Measurements from ENCODE around the gene DPAGT1.

DNA sequence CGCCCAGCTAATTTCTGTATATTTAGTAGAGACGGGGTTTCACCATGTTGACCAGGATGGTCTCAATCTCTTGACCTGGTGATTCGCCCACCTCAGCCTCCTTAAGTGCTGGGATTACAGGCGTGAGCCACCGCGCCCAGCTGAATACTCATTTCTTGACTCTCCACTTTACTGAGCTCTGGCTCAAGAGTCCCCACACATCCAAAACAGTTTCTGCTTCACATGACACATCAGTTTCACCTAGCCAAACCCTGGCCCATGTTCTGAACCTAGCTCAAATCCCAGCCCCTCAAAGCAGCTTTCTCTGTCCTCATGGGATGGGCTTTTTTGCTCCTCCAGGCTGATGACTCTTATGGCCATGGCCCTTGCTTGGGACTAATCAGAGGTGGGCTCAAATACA is 54.4 kb downstream of the DPAGT1 start:
- TF ChIP-seq, protein P1, sequence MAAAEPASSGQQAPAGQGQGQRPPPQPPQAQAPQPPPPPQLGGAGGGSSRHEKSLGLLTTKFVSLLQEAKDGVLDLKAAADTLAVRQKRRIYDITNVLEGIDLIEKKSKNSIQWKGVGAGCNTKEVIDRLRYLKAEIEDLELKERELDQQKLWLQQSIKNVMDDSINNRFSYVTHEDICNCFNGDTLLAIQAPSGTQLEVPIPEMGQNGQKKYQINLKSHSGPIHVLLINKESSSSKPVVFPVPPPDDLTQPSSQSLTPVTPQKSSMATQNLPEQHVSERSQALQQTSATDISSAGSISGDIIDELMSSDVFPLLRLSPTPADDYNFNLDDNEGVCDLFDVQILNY (CRISPR knock-in tag; IDR thresholded peaks at IDR 0.05), result no peak
- TF ChIP-seq, protein P2, sequence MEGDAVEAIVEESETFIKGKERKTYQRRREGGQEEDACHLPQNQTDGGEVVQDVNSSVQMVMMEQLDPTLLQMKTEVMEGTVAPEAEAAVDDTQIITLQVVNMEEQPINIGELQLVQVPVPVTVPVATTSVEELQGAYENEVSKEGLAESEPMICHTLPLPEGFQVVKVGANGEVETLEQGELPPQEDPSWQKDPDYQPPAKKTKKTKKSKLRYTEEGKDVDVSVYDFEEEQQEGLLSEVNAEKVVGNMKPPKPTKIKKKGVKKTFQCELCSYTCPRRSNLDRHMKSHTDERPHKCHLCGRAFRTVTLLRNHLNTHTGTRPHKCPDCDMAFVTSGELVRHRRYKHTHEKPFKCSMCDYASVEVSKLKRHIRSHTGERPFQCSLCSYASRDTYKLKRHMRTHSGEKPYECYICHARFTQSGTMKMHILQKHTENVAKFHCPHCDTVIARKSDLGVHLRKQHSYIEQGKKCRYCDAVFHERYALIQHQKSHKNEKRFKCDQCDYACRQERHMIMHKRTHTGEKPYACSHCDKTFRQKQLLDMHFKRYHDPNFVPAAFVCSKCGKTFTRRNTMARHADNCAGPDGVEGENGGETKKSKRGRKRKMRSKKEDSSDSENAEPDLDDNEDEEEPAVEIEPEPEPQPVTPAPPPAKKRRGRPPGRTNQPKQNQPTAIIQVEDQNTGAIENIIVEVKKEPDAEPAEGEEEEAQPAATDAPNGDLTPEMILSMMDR (IDR thresholded peaks at IDR 0.05), result no peak

Data from WTC11 (cell line).